Tibial nerve (tissue), 4 donors: ENCODE results near the gene C12orf43.

Source experiments
- CTCF ChIP-seq, 5 experiments: fragments of 200-600 bp in 3 of 5; fragments of 450-650 bp in 2 of 5; sonication (generic) in 3 of 5; IDR thresholded peaks; one replicate each; pipeline ENCODE4 v1.5.1; 2016 to 2019; ENCODE audit warnings: antibody characterized with exemption in 5 of 5, mild to moderate bottlenecking in 3 of 5, moderate library complexity in 2 of 5
- EP300 ChIP-seq, 2 donors: sonication (generic); formaldehyde crosslinking; IDR thresholded peaks; one replicate each; pipeline ENCODE4 v1.6.1; 2017; ENCODE audit warnings: antibody characterized with exemption in 2 of 2, mild to moderate bottlenecking in 1 of 2
- POLR2A ChIP-seq, 2 donors: fragments of 450-650 bp; IDR thresholded peaks; one replicate each; pipeline ENCODE4 v1.6.1; 2017; ENCODE audit warnings: antibody characterized with exemption in 2 of 2, mild to moderate bottlenecking in 2 of 2, moderate library complexity in 2 of 2

- no peak for TF ChIP-seq CTCF (IDR thresholded peaks at IDR 0.05)
- no peak for TF ChIP-seq POLR2A (IDR thresholded peaks at IDR 0.05)
- TF ChIP-seq EP300 (IDR thresholded peaks at IDR 0.05): no peak
Observed at GRCh38 chr12:120984351-120984898, 31.9 kb downstream of the C12orf43 start.
